ENCODE data around the gene TLN1.

Gene TLN1

DNA sequence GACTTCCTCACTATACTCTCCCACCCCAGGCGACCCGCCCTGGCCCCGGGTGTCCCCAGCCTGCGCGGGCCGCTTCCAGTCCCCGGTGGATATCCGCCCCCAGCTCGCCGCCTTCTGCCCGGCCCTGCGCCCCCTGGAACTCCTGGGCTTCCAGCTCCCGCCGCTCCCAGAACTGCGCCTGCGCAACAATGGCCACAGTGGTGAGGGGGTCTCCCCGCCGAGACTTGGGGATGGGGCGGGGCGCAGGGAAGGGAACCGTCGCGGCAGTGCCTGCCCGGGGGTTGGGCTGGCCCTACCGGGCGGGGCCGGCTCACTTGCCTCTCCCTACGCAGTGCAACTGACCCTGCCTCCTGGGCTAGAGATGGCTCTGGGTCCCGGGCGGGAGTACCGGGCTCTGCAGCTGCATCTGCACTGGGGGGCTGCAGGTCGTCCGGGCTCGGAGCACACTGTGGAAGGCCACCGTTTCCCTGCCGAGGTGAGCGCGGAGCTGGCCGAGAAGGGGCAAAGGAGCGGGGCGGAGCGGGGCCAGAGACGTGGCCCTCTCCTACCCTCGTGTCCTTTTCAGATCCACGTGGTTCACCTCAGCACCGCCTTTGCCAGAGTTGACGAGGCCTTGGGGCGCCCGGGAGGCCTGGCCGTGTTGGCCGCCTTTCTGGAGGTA, 56.1 kb downstream of the TLN1 start:
- H3K27ac ChIP-seq = peak overlapping the region; percentile 46; the same call in 1 of the 2 replicates

DNA sequence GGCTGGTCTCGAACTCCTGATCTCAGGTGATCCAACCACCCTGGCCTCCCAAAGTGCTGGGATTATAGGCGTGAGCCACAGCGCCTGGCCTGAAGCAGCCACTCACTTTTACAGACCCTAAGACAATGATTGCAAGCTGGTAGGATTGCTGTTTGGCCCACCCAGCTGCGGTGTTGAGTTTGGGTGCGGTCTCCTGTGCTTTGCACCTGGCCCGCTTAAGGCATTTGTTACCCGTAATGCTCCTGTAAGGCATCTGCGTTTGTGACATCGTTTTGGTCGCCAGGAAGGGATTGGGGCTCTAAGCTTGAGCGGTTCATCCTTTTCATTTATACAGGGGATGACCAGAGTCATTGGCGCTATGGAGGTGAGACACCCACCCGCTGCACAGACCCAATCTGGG, 56.8 kb downstream of the TLN1 start:
- no peak overlapping the region; the same call in 1 of the 2 replicates for H3K27ac ChIP-seq
- TF ChIP-seq, protein P1, sequence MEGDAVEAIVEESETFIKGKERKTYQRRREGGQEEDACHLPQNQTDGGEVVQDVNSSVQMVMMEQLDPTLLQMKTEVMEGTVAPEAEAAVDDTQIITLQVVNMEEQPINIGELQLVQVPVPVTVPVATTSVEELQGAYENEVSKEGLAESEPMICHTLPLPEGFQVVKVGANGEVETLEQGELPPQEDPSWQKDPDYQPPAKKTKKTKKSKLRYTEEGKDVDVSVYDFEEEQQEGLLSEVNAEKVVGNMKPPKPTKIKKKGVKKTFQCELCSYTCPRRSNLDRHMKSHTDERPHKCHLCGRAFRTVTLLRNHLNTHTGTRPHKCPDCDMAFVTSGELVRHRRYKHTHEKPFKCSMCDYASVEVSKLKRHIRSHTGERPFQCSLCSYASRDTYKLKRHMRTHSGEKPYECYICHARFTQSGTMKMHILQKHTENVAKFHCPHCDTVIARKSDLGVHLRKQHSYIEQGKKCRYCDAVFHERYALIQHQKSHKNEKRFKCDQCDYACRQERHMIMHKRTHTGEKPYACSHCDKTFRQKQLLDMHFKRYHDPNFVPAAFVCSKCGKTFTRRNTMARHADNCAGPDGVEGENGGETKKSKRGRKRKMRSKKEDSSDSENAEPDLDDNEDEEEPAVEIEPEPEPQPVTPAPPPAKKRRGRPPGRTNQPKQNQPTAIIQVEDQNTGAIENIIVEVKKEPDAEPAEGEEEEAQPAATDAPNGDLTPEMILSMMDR (conservative IDR thresholded peaks at IDR 0.05) = no peak

More for the DNA sequence above, 56.1 kb downstream of the TLN1 start:
- TF ChIP-seq, protein P1 (conservative IDR thresholded peaks at IDR 0.05) = no peak

DNA sequence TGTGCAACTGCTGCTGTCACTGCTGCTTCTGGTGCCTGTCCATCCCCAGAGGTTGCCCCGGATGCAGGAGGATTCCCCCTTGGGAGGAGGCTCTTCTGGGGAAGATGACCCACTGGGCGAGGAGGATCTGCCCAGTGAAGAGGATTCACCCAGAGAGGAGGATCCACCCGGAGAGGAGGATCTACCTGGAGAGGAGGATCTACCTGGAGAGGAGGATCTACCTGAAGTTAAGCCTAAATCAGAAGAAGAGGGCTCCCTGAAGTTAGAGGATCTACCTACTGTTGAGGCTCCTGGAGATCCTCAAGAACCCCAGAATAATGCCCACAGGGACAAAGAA, 58.0 kb downstream of the TLN1 start:
- TF ChIP-seq, protein P1 (conservative IDR thresholded peaks at IDR 0.05) = no peak
- H3K27ac ChIP-seq = no peak overlapping the region

DNA sequence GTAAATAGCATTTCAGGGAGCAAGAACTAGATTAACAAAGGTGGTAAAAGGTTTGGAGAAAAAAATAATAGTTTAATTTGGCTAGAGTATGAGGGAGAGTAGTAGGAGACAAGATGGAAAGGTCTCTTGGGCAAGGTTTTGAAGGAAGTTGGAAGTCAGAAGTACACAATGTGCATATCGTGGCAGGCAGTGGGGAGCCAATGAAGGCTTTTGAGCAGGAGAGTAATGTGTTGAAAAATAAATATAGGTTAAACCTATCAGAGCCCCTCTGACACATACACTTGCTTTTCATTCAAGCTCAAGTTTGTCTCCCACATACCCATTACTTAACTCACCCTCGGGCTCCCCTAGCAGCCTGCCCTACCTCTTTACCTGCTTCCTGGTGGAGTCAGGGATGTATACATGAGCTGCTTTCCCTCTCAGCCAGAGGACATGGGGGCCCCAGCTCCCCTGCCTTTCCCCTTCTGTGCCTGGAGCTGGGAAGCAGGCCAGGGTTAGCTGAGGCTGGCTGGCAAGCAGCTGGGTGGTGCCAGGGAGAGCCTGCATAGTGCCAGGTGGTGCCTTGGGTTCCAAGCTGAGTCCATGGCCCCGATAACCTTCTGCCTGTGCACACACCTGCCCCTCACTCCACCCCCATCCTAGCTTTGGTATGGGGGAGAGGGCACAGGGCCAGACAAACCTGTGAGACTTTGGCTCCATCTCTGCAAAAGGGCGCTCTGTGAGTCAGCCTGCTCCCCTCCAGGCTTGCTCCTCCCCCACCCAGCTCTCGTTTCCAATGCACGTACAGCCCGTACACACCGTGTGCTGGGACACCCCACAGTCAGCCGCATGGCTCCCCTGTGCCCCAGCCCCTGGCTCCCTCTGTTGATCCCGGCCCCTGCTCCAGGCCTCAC, 58.6 kb downstream of the TLN1 start, which contains the start of gene CA9:
CA9 (plus strand) TSS at position 797 of the 893 bp plus-strand sequence; CDS start at position 829, 32 bp downstream.
- no peak within 1 kb of the TSS for H3K27ac ChIP-seq
- TF ChIP-seq, protein P1 (conservative IDR thresholded peaks at IDR 0.05) = no peak

DNA sequence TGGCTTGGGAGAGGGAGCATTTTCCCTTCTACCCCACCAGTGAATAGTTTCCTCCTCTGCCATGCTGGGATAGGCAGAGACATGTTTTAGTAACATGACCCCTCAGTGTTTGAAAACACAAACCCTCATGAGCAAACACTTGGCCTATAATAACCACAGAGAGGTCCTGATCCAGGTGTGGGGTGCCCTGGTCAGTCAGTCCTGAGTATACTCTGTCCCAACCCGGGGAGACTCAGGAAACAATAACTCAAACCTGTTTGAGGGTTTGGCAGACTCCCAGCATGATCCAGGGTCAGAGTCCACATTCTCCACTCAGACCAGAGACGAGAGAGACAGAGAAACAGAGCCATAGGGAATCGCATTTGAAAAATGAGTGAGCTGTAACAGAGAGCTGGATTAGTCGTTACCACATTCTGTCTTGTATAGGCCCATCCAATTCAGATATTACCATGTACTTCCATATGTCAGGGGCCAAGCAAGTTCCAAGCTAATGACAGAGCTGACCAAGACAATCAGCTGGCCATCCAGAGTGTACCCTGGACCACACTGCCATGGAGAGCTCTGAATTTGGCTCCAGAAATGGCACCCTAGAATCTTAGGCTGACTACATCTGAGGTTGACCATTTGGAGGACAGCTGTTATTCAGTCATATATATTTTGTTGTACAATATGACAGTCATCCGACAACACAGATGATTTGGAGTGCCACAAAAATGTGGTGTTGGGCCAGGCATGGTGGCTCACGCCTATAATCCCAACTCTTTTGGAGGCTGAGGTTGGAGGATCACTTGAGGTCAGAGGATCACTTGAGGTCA, 62.5 kb downstream of the TLN1 start:
- TF ChIP-seq, protein P1 (conservative IDR thresholded peaks at IDR 0.05) = no peak
- peak overlapping the region; percentile 55 for H3K27ac ChIP-seq

DNA sequence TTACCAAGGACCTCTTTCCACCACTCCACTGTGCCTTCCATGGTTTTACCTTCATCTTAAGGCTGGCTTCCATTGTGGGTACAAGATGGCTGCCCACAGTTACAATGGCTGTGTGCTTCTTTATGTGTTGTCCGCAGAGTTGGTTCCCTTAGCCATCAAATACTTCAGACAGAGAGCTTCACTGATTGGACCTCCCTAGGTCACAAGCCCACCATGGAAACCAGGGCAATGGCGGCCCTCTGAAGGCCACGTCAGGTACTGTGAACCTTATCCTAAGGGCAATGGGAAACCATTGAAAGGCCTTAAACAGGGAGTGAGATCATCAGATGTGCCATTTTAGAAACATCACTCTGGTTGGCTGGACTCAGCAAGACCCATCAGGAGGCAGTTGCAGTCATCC, 64.1 kb downstream of the TLN1 start:
- no peak overlapping the region for H3K27ac ChIP-seq
- TF ChIP-seq, protein P1 (conservative IDR thresholded peaks at IDR 0.05) = no peak

DNA sequence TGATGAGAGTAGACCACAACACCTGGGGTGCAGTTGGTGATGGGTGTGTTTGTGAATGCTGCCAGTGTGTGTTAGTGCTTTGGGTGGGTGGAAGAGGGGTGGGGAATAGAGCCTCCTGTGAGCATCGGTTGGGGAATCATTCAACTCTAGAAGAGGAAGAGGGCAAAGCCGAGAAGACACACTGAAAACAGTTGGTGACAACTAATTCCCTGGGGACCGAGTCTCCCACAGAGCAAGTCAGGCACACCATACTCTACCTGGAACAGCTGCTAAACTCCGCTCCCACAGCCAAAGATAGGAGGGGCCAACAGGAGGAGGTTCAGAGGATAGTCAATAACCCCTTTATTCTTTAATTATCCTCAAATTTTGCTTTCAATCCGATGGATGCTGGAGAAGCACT, 65.4 kb downstream of the TLN1 start:
- H3K27ac ChIP-seq = no peak overlapping the region

More for the DNA sequence above, 65.4 kb downstream of the TLN1 start:
- TF ChIP-seq, protein P1 (conservative IDR thresholded peaks at IDR 0.05) = no peak
